Gastrocnemius medialis (tissue), 4 donors: ENCODE results near the gene MED26. TPM values are rescaled to one million over a fixed set of nuclear protein-coding genes. Genes with fewer than 3 reads are reported as not detected.

Source experiments
- ATAC-seq, 2 donors: fragments of 150-250 bp; one replicate each; pipeline ENCODE4 v1.9.1; 2016
- DNase-seq, 2 donors: peaks; one replicate each; pipeline ENCODE4 v3.0.0-alpha.2; 2019
- H3K27ac ChIP-seq, 4 donors: fragments of 200-600 bp; sonication (generic); 1 replicate in 1 of 4; 2 replicates in 3 of 4; pipeline ENCODE4 v1.5.1; 2016 to 2018; ENCODE audit warnings: mild to moderate bottlenecking in 2 of 4, moderate library complexity in 1 of 4
- H3K27me3 ChIP-seq, 3 donors: fragments of 200-600 bp; sonication (generic) in 2 of 3; 1 replicate in 1 of 3; 2 replicates in 2 of 3; pipeline versions ENCODE4 v1.5.1 to v1.6.0; 2016 to 2019; ENCODE audit warnings: mild to moderate bottlenecking in 1 of 3, moderate library complexity in 1 of 3
- H3K36me3 ChIP-seq, 2 donors: fragments of 200-600 bp; sonication (generic) in 1 of 2; one replicate each; pipeline ENCODE4 v1.5.1; 2017 to 2018
- H3K4me1 ChIP-seq, 2 donors: fragments of 200-600 bp; sonication (generic) in 1 of 2; one replicate each; pipeline ENCODE4 v1.5.1; 2016 to 2017; ENCODE audit warnings: mild to moderate bottlenecking in 2 of 2
- H3K4me3 ChIP-seq, 4 donors: fragments of 200-600 bp; sonication (generic) in 3 of 4; 1 replicate in 1 of 4; 2 replicates in 3 of 4; pipeline ENCODE4 v1.5.1; 2016 to 2019; ENCODE audit warnings: mild to moderate bottlenecking in 2 of 4
- H3K9me3 ChIP-seq, 3 donors: fragments of 200-600 bp; sonication (generic) in 2 of 3; 1 replicate in 1 of 3; 2 replicates in 2 of 3; pipeline ENCODE4 v1.5.1; 2016 to 2019
- CTCF ChIP-seq, 5 experiments: fragments of 450-650 bp in 3 of 5; fragments of 200-600 bp in 2 of 5; sonication (generic) in 2 of 5; IDR thresholded peaks in 4 of 5; conservative IDR thresholded peaks in 1 of 5; 1 replicate in 4 of 5; 2 replicates in 1 of 5; pipeline ENCODE4 v1.5.1; 2016 to 2019; ENCODE audit warnings: antibody characterized with exemption in 5 of 5, mild to moderate bottlenecking in 3 of 5, moderate library complexity in 3 of 5
- POLR2A ChIP-seq, 2 donors: fragments of 450-650 bp; IDR thresholded peaks; one replicate each; pipeline ENCODE4 v1.6.1; 2017; ENCODE audit warnings: antibody characterized with exemption in 2 of 2, mild to moderate bottlenecking in 2 of 2, moderate library complexity in 2 of 2
- in situ Hi-C, 4 donors: fragments of 200-750 bp; cut with MboI; loops; one replicate each; pipeline versions ENCODE4 v1.15.0 to v1.8.0; 2017; ENCODE audit warnings: low sequenced_read_pairs in 4 of 4
- intact Hi-C: fragments of 100-400 bp; cut with DNase I; formaldehyde crosslinking; loops from one replicate; pipeline ENCODE4 v1.15.1; 2023; ENCODE audit warnings: low total_unique reads
- total RNA-seq, 4 donors: library from RNA; depleted of rRNA; stranded (reverse); fragments of >200 nt; gene quantifications; one replicate each; pipeline versions ENCODE4 v1.1.0 to v1.2.3, GENCODE V29; 2016

MED26 gene
- total RNA-seq, 4 donors from 2014 or later, result 5.7 to 15.7 (median 9.4) TPM

GRCh38 chr19:16604615-16605014, 23.4 kb downstream of the MED26 start:
- Histone ChIP-seq H3K27me3 (no peaks in the 10 kb centered on the region), H3K4me1 (peaks cover 72% of the 10 kb centered on the region in 2 donors), H3K36me3 (no peaks in the 10 kb centered on the region), H3K9me3 (no peaks in the 10 kb centered on the region), H3K27ac (peak overlapping the region; percentile 79 to 86 (median 84)), H3K4me3 (no peak overlapping the region)
- no peak for ATAC-seq
- in situ Hi-C loops, result no loop called here
- no peak for DNase-seq
- TF ChIP-seq POLR2A (IDR thresholded peaks at IDR 0.05) (no peak), CTCF (IDR thresholded peaks at IDR 0.05 in 4 of 5, conservative IDR thresholded peaks at IDR 0.05 in 1 of 5) (no peak)
- intact Hi-C loops, result loop anchor here (1.0 to 10.0 kb wide), 5 partner anchors 16 to 220 kb away; partner anchors contain the start of gene SIN3B

- Histone ChIP-seq H3K27ac (no peak overlapping the region), H3K36me3 (no peaks in the 10 kb centered on the region), H3K4me3 (no peak overlapping the region), H3K27me3 (no peaks in the 10 kb centered on the region), H3K4me1 (peaks cover 71 to 76% of the 10 kb centered on the region in 2 donors), H3K9me3 (no peaks in the 10 kb centered on the region)
- no peak for ATAC-seq
- DNase-seq, result no peak
- TF ChIP-seq POLR2A (IDR thresholded peaks at IDR 0.05), result no peak
- no peak for TF ChIP-seq CTCF (IDR thresholded peaks at IDR 0.05 in 4 of 5, conservative IDR thresholded peaks at IDR 0.05 in 1 of 5)
- in situ Hi-C loops (no loop called here), intact Hi-C loops (loop anchor here (10.0 kb wide), 1 partner anchor 222 kb away; the partner anchor contains the start of gene SIN3B)
Observed at GRCh38 chr19:16603090-16603489, 24.9 kb downstream of the MED26 start.

- H3K9me3 ChIP-seq, result no peaks in the 10 kb centered on the region
- H3K4me1 ChIP-seq, result peaks cover 58 to 74% of the 10 kb centered on the region in 2 donors
- intact Hi-C loops, result loop anchor here (10.0 kb wide), 1 partner anchor 223 kb away; the partner anchor contains the start of gene SIN3B
- ATAC-seq (no peak), DNase-seq (no peak)
- peak overlapping the region in 2 of 4 donors; percentile 20 to 44 for H3K27ac ChIP-seq
- no peaks in the 10 kb centered on the region for H3K36me3 ChIP-seq
- TF ChIP-seq CTCF (IDR thresholded peaks at IDR 0.05 in 4 of 5, conservative IDR thresholded peaks at IDR 0.05 in 1 of 5), result no peak
- no peak for TF ChIP-seq POLR2A (IDR thresholded peaks at IDR 0.05)
- H3K27me3 ChIP-seq, result no peaks in the 10 kb centered on the region
- in situ Hi-C loops, result no loop called here
- no peak overlapping the region for H3K4me3 ChIP-seq
Observed at GRCh38 chr19:16601378-16602052, 26.5 kb downstream of the MED26 start.

GRCh38 chr19:16600824-16601223, 27.2 kb downstream of the MED26 start:
- no peak for DNase-seq
- no peaks in the 10 kb centered on the region for H3K27me3 ChIP-seq
- H3K4me3 ChIP-seq, result no peak overlapping the region
- H3K9me3 ChIP-seq, result no peaks in the 10 kb centered on the region
- ATAC-seq, result no peak
- H3K4me1 ChIP-seq, result peaks cover 54 to 70% of the 10 kb centered on the region in 2 donors
- H3K27ac ChIP-seq, result no peak overlapping the region
- H3K36me3 ChIP-seq, result no peaks in the 10 kb centered on the region
- in situ Hi-C loops, result no loop called here
- intact Hi-C loops, result loop anchor here (10.0 kb wide), 1 partner anchor 224 kb away; the partner anchor contains the start of gene SIN3B
- TF ChIP-seq CTCF (IDR thresholded peaks at IDR 0.05 in 4 of 5, conservative IDR thresholded peaks at IDR 0.05 in 1 of 5), result no peak
- no peak for TF ChIP-seq POLR2A (IDR thresholded peaks at IDR 0.05)
